OCI-LY3 (cell line): ENCODE measurements around the gene TBX10.

ENCODE experiments used
- H2AFZ ChIP-seq: fragments of 200-600, 300-600 bp; shearing (Covaris generic); 2 replicates; pipeline ENCODE4 v1.6.0; 2014; ENCODE audit warnings: antibody characterized with exemption, low read depth, low read length
- H3K27ac ChIP-seq: fragments of 200-600, 300-600 bp; sonication (generic); 2 replicates; pipeline ENCODE4 v1.5.1; 2014; ENCODE audit warnings: mild to moderate bottlenecking, low read length, moderate library complexity, mixed read lengths
- H3K27me3 ChIP-seq: fragments of 200-600, 300-600 bp; sonication (generic); 2 replicates; pipeline ENCODE4 v1.6.1; 2014; ENCODE audit warnings: low read depth, low read length, mixed read lengths
- H3K36me3 ChIP-seq: fragments of 200-600, 300-600 bp; sonication (generic); replicated peaks from 2 replicates; pipeline ENCODE3; 2014; ENCODE audit warnings: low read depth, low read length, mixed read lengths
- H3K4me1 ChIP-seq: fragments of 300-600, 200-600 bp; sonication (generic); 2 replicates; pipeline ENCODE4 v1.6.1; 2014; ENCODE audit warnings: low read length, mixed read lengths
- H3K4me2 ChIP-seq: fragments of 200-600, 300-600 bp; sonication (generic); 2 replicates; pipeline ENCODE4 v1.6.1; 2014; ENCODE audit warnings: low read length, mixed read lengths
- H3K4me3 ChIP-seq: fragments of 300-600, 200-600 bp; sonication (generic); 2 replicates; pipeline ENCODE4 v1.5.1; 2014; ENCODE audit warnings: antibody characterized with exemption, mild to moderate bottlenecking, low read length, moderate library complexity
- H3K79me2 ChIP-seq: fragments of 300-600, 200-600 bp; shearing (Covaris generic); 2 replicates; pipeline ENCODE4 v1.6.1; 2014; ENCODE audit warnings: mild to moderate bottlenecking, low read length, mixed read lengths
- H3K9ac ChIP-seq: fragments of 300-600, 200-600 bp; shearing (Covaris generic); 2 replicates; pipeline ENCODE4 v1.6.0; 2014; ENCODE audit warnings: mild to moderate bottlenecking, low read length, moderate library complexity
- H3K9me3 ChIP-seq: fragments of 200-600, 300-600 bp; shearing (Covaris generic); 2 replicates; pipeline ENCODE4 v1.6.1; 2014; ENCODE audit warnings: low read length, mixed read lengths; ENCODE audit not compliant: insufficient read depth
- H4K20me1 ChIP-seq: fragments of 200-600, 300-600 bp; sonication (generic); 2 replicates; pipeline ENCODE4 v1.6.1; 2016; ENCODE audit warnings: low read length, mixed read lengths; ENCODE audit not compliant: insufficient read depth
- EZH2phosphoT487 ChIP-seq: fragments of 200-600 bp; shearing (Covaris generic); IDR thresholded peaks from 2 replicates; pipeline ENCODE4 v1.6.1; 2018; ENCODE audit warnings: antibody characterized with exemption, mixed run types, low read depth
- TF ChIP-seq, protein P1 (sequence below): fragments of 200-600, 300-600 bp; sonication (generic); IDR thresholded peaks from 2 replicates; pipeline ENCODE4 v1.5.1; 2014; ENCODE audit warnings: antibody characterized with exemption, low read length, low read depth

TBX10 gene

DNA sequence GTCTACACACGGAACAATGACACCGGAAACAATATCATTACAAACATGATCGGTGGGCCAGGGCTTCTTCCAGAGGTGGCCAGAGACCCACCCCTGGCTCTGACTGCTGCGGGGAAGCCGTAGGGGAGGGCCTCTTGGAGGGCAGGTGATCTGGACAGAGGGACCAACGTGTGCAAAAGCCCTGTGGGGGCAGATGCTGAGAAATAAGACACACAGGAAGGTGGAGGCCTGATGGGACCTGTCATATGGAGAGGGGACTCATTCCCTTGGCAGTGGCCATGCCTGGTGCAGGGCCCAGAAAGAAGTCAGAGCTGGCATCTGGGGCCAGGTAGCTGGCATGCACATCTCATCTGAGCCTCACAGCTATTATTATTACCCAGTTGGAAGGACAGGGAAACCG lies 33.8 kb upstream of the TBX10 start:
- Histone ChIP-seq H2AFZ (no peak overlapping the region), H3K27ac (no peak overlapping the region), H3K4me2 (no peak overlapping the region), H3K4me1 (peaks cover 5% of the 10 kb centered on the region), H3K9me3 (no peaks in the 10 kb centered on the region; the same call in 1 of the 2 replicates), H3K4me3 (no peak overlapping the region), H3K27me3 (peaks cover 38% of the 10 kb centered on the region), H4K20me1 (no peaks in the 10 kb centered on the region), H3K9ac (no peak overlapping the region), H3K36me3 (no peaks in the 10 kb centered on the region), H3K79me2 (no peaks in the 10 kb centered on the region)
- TF ChIP-seq, protein P1, sequence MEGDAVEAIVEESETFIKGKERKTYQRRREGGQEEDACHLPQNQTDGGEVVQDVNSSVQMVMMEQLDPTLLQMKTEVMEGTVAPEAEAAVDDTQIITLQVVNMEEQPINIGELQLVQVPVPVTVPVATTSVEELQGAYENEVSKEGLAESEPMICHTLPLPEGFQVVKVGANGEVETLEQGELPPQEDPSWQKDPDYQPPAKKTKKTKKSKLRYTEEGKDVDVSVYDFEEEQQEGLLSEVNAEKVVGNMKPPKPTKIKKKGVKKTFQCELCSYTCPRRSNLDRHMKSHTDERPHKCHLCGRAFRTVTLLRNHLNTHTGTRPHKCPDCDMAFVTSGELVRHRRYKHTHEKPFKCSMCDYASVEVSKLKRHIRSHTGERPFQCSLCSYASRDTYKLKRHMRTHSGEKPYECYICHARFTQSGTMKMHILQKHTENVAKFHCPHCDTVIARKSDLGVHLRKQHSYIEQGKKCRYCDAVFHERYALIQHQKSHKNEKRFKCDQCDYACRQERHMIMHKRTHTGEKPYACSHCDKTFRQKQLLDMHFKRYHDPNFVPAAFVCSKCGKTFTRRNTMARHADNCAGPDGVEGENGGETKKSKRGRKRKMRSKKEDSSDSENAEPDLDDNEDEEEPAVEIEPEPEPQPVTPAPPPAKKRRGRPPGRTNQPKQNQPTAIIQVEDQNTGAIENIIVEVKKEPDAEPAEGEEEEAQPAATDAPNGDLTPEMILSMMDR, result no peak
- TF ChIP-seq EZH2phosphoT487, result no peak

GRCh38 chr11:67671211-67671520 lies 31.6 kb upstream of the TBX10 start:
- TF ChIP-seq EZH2phosphoT487, result no peak
- TF ChIP-seq, protein P1, result no peak
- H3K4me3 ChIP-seq, result no peak overlapping the region
- peaks cover 21% of the 10 kb centered on the region for H3K27me3 ChIP-seq
- no peaks in the 10 kb centered on the region for H4K20me1 ChIP-seq
- H3K4me1 ChIP-seq, result peaks cover 23% of the 10 kb centered on the region
- no peak overlapping the region for H3K27ac ChIP-seq
- H3K4me2 ChIP-seq, result no peak overlapping the region
- no peaks in the 10 kb centered on the region for H3K36me3 ChIP-seq
- no peaks in the 10 kb centered on the region for H3K79me2 ChIP-seq
- no peak overlapping the region for H2AFZ ChIP-seq
- no peak overlapping the region for H3K9ac ChIP-seq
- no peaks in the 10 kb centered on the region; the same call in 1 of the 2 replicates for H3K9me3 ChIP-seq

DNA sequence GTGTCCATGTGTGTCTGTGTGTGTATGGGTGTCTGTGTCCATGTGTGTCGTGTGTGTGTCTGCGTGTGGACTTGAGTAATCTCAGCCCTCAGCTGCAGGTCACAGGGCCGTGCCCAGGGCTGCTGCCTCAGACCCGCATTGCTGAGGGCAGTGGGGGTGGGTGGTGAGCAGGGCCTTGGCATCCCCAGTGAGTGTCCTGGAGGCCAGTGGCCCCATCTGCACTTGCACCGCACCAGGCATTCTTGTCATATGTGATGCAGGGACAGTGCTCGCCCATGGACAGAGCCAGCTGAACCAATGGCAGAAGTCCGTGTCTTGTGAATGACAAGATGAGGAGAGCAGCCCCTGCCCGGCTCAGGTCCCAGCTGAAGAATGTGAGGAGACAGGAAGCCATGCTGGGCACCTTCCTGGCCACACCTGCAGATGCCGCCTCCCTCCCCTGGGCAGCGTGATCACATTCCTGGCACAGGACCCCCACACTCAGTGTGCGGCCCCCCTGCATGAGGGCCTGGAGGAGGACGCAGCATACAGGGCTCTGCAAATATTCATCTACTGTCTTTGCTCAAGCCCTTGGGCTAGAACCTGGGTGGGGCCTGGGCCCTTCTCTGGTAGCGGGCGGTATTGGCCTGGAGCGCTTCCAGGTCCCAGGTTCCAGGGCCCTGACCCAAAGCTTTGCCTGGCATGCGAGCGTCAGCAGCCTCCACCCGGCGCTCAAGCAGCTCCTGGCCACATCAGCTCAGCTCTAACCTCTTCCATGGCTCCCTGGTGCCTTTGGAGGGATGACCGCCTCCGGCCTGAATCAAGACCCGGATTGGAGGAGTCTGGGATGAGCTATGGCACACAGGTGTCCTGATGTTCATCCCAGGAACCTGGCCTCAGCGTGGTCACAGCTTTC lies 31.0 kb upstream of the TBX10 start:
- Histone ChIP-seq H3K4me3 (no peak overlapping the region), H3K27ac (no peak overlapping the region), H3K4me2 (no peak overlapping the region), H4K20me1 (no peaks in the 10 kb centered on the region), H3K27me3 (peaks cover 21% of the 10 kb centered on the region), H3K9me3 (no peaks in the 10 kb centered on the region; the same call in 1 of the 2 replicates), H3K4me1 (peaks cover 23% of the 10 kb centered on the region), H2AFZ (no peak overlapping the region), H3K9ac (no peak overlapping the region), H3K79me2 (no peaks in the 10 kb centered on the region), H3K36me3 (no peaks in the 10 kb centered on the region)
- TF ChIP-seq, protein P1, result no peak
- no peak for TF ChIP-seq EZH2phosphoT487

- TF ChIP-seq EZH2phosphoT487, result no peak
- TF ChIP-seq, protein P1, result no peak
- H3K4me1 ChIP-seq, result peaks cover 23% of the 10 kb centered on the region
- H3K27me3 ChIP-seq, result peaks cover 6% of the 10 kb centered on the region
- no peak overlapping the region for H3K27ac ChIP-seq
- H3K9ac ChIP-seq, result no peak overlapping the region
- H2AFZ ChIP-seq, result no peak overlapping the region
- peak overlapping the region; percentile 14; the same call in 1 of the 2 replicates for H3K4me3 ChIP-seq
- no peaks in the 10 kb centered on the region; the same call in 1 of the 2 replicates for H3K9me3 ChIP-seq
- peak overlapping the region; percentile 46 for H3K4me2 ChIP-seq
- H3K36me3 ChIP-seq, result no peaks in the 10 kb centered on the region
- no peaks in the 10 kb centered on the region for H4K20me1 ChIP-seq
- no peaks in the 10 kb centered on the region for H3K79me2 ChIP-seq
Observed at GRCh38 chr11:67668192-67668551, 28.6 kb upstream of the TBX10 start.
